GM18517 (cell line): ENCODE data around the gene DENND1C.

Experiments used
- ATAC-seq: cut with Tn5 transposase; IDR thresholded peaks from one replicate; pipeline ENCODE4 v1.9.1; 2021; ENCODE audit warnings: mild to moderate bottlenecking, moderate library complexity; ENCODE audit not compliant: unreplicated experiment

DENND1C gene

GRCh38 chr19:6425732-6426620 is 55.6 kb downstream of the DENND1C start:
- ATAC-seq = no peak

DNA sequence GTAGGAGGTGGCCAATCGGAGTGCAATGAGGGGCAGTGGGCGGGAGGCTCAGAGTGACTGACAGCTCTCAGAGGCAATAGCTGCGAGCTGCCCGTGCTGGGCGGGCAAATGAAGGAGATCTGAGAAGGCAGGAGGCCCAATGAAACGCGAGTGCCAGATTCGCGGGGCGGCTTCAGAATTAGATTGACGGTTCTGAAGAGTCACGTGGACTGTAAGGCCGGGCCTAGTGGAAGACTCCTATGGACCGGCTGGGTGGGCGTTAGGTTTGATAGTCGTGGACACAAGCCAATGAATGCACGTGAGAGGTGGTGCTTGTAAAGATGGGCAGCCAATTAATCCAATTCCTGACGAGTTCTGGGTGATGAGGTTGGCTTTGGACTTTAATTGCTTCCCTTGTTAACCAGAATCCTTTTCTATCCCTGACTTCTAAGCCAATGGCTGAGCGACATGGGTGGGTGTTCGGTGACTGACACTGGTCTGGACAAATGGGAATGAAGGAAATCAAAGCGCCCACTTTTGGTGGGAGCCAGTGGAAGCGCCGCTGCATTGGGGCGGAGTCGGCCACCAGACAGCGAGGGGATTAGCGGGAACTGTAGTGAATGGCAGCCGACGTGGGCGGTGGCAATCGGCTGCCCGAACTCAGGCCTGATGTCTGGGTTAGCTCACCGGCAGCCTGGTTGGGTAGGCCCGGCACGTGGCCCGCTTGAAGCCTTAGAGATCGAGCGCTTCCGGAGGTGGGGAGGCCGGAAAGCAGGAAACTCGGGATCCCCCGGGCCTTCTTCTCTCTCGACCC is 56.5 kb downstream of the DENND1C start:
- ATAC-seq = peak; percentile 92

GRCh38 chr19:6424195-6424938 is 57.2 kb downstream of the DENND1C start, which contains the start of gene KHSRP:
Gene KHSRP (minus strand): TSS chr19:6424811. CDS start chr19:6424701, 110 bp downstream.
- ATAC-seq = no peak

DNA sequence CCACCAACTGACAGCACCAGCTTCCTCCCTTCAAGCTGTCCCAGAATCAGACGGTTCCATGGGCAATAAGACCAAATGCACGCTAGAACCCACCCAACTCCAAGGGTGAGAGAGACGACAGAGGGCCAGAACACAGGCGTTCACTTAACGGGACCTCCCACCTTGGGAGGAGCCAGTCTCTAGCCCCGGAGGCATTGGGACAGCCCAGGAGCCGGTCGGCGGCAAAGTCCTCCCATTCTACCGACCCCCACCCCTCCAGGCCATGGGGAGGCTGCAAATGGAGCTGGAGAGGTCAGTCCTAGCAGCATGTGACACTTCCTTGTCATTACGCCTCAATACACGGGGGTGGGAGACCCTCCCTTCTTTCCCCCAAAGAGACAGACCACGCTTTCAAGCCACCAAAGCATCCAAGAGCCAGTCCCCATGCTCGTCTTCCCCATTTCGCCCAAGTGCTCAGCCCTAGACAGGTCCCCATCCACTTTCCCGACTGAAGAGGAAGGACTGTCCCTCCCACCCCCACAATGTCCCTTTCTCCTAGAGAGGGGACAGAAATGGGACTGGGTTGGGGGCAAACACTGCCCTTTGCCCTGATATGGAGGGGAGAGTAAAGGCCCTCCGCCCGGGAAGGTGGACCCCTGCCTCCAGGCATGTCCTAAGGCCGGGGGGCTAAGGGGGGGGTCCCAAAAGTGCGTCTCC is 57.9 kb downstream of the DENND1C start:
- ATAC-seq = no peak

GRCh38 chr19:6421075-6422014 is 60.2 kb downstream of the DENND1C start:
- ATAC-seq = no peak

GRCh38 chr19:6418562-6418932 is 63.0 kb downstream of the DENND1C start:
- no peak for ATAC-seq

DNA sequence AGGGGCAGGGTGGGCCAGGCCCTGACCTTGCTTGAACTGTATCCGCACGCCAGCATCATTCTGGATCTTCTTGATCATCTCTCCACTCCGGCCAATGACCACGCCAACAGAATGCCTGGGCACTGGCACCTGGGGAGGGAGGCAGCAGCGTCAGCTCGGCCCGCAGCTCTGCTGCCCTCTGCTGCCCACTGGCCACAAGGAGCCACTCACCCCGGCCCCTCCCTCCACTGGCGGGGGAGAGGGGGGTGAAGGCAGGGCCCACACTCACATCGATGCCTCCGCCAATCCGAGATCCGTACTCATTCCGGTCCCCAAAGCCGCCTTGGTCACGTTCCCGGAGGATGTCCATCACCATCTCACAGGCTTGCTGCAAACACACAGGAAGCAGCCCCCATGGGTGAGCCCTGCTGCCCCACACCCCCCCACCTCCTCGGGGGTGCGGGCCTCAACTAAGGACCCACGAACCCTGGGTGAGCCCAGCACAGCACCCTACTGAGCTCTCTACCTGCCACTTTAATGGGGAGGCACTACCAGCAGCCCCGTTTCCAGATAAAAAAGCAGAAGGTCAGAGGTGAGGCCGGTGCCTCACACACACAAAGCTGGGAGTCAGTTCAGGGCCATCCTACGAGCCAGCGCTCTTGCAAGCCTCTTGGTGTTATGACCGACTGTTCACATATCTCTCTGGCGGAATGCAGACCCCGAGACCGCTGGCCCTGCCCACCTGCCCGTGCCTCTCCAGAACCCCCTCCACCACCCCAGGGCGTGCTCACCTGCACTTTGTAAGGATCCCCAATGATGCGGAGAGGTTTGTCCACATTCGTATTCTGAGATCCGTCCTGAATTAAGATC is 63.6 kb downstream of the DENND1C start:
- no peak for ATAC-seq
